Kidney epithelial cell (primary cell): Measurements from ENCODE around the gene CD1C. TPM values are rescaled to one million over a fixed set of nuclear protein-coding genes. Genes with fewer than 3 reads are reported as not detected.

ENCODE experiments used
- DNase-seq: peaks from one replicate; pipeline ENCODE4 v3.0.0-alpha.2; 2010; ENCODE audit warnings: low read depth
- H3K27me3 ChIP-seq: 2 replicates; pipeline ENCODE4 v1.6.0; 2011; ENCODE audit warnings: low read length; ENCODE audit not compliant: control insufficient read depth, insufficient read depth
- H3K36me3 ChIP-seq: 2 replicates; pipeline ENCODE4 v1.5.1; 2011; ENCODE audit warnings: low read length; ENCODE audit not compliant: control insufficient read depth, insufficient read depth
- H3K4me3 ChIP-seq: 2 replicates; pipeline ENCODE4 v1.5.1; 2011; ENCODE audit warnings: low read depth, mild to moderate bottlenecking, control low read depth, low read length
- total RNA-seq: library from RNA; depleted of rRNA; stranded (reverse); fragments of >200 nt; gene quantifications from 2 replicates; pipeline ENCODE4 v1.2.3, GENCODE V29; 2015
- TF ChIP-seq, protein P1 (sequence below): IDR thresholded peaks from 2 replicates; pipeline ENCODE4 v1.5.1; 2011; ENCODE audit warnings: mild to moderate bottlenecking, moderate library complexity, low read length, control low read depth, inconsistent platforms; ENCODE audit not compliant: insufficient read depth, poor library complexity, severe bottlenecking

CD1C gene
- not detected in 2 replicates for total RNA-seq

DNA sequence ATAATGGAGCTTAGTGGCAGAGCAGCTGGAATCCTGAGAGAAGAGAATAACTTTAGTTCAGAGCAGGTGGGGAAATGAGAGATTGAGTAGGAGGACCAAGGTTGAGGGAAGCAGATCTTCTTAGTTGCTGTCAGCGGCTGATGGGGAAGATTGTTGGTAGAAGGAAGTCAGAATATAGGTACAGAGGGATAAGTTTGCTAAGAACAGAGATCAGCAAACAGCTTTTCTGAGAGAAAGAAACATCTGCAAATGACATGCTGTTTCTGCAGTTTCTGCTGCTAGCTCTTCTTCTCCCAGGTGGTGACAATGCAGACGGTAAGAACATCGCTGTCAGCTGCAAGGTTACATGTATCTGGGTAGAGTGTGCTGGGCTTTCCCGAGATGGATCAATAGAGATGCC, at the start of gene CD1C:
CD1C (plus strand) TSS at position 113 of the 400 bp plus-strand sequence; CDS start at position 255, 142 bp downstream.
- no peak for DNase-seq
- Histone ChIP-seq H3K27me3 (no peaks in the 10 kb centered on the region), H3K36me3 (no peaks in the 10 kb centered on the region), H3K4me3 (no peak within 1 kb of the TSS)
- TF ChIP-seq, protein P1, sequence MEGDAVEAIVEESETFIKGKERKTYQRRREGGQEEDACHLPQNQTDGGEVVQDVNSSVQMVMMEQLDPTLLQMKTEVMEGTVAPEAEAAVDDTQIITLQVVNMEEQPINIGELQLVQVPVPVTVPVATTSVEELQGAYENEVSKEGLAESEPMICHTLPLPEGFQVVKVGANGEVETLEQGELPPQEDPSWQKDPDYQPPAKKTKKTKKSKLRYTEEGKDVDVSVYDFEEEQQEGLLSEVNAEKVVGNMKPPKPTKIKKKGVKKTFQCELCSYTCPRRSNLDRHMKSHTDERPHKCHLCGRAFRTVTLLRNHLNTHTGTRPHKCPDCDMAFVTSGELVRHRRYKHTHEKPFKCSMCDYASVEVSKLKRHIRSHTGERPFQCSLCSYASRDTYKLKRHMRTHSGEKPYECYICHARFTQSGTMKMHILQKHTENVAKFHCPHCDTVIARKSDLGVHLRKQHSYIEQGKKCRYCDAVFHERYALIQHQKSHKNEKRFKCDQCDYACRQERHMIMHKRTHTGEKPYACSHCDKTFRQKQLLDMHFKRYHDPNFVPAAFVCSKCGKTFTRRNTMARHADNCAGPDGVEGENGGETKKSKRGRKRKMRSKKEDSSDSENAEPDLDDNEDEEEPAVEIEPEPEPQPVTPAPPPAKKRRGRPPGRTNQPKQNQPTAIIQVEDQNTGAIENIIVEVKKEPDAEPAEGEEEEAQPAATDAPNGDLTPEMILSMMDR, result no peak

DNA sequence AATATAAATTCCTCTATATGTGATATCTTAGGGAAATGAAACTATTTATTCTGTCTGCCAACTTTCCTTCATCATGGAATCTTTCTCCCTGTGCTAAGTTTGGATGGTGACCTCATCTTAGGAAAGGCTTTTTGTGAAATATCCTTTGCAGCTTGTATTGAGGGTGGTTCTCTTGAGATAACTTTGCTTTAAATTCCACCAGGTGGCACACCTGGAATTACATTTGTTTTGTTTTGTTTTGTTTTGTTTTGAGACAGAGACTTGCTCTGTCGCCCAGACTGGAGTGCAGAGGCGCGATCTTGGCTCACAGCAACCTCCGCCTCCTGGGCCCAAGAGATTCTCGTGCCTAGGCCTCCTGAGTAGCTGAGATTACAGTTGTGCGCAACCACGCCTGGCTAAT, 43.1 kb upstream of the CD1C start:
- TF ChIP-seq, protein P1, result peak; percentile 4
- Histone ChIP-seq H3K27me3 (no peaks in the 10 kb centered on the region), H3K4me3 (no peak overlapping the region), H3K36me3 (no peaks in the 10 kb centered on the region)
- DNase-seq, result no peak

DNA sequence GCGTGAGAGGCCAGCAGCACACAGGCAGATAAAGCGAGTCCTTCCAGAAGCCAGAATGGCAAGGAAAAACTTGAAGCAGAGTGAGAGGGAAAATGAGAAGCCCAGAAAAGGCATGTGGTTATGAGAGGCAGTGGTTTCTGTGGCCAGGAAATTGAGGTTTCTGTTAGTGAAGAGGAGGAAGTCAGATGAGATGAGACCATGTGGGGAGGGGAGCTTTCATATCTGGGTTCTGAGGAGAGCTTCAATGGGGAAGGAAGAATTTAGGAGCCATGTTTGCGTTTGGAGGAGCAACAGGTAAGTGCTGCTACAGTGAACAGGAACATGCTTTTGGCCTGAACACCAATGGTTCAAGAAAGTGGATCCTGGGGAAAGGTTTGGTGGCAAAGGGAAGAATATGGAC, 41.6 kb upstream of the CD1C start:
- Histone ChIP-seq H3K4me3 (no peak overlapping the region), H3K27me3 (no peaks in the 10 kb centered on the region), H3K36me3 (no peaks in the 10 kb centered on the region)
- TF ChIP-seq, protein P1, result no peak
- no peak for DNase-seq

DNA sequence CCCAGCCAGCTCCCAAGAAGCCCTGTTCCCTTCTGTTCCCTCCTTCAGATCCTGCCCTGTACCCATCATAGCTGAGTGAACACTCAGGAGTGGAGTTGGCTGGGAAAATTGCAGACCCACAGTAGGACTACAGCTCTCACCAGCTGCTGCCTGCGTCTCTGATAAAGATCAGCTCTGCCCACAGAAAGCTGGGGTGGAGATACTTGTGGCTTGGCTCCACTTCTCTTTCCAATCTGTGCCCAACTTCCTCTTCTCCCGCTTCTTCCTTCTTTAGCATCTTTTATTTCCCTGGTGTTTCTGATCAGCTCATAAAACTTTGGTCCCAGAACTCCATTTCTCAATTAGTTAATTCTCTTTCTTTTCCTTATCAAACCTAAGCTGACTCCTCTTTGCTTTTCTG, 41.0 kb upstream of the CD1C start:
- TF ChIP-seq, protein P1, result no peak
- Histone ChIP-seq H3K36me3 (no peaks in the 10 kb centered on the region), H3K27me3 (no peaks in the 10 kb centered on the region), H3K4me3 (no peak overlapping the region)
- no peak for DNase-seq

DNA sequence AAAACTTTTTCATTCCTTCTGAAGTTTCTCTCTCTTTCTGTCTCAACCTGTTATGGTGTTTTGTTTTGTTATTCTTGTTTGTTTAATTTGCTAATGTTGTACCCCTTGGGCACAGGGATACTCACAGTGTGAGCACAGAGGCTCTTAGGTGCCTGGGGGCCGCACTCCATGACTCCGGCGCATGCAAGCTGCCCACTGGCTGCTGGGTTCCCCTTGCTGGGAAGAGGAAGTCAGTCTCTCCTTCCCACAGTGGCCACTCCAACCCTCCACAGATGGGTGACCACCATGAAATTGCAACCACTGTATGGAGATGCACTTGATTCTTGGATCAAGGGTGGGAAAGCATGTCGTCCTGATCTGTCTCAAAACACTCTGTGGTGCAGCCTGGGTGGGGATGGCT, 40.1 kb upstream of the CD1C start:
- DNase-seq, result no peak
- Histone ChIP-seq H3K36me3 (no peaks in the 10 kb centered on the region), H3K4me3 (no peak overlapping the region), H3K27me3 (no peaks in the 10 kb centered on the region)
- TF ChIP-seq, protein P1, result no peak

DNA sequence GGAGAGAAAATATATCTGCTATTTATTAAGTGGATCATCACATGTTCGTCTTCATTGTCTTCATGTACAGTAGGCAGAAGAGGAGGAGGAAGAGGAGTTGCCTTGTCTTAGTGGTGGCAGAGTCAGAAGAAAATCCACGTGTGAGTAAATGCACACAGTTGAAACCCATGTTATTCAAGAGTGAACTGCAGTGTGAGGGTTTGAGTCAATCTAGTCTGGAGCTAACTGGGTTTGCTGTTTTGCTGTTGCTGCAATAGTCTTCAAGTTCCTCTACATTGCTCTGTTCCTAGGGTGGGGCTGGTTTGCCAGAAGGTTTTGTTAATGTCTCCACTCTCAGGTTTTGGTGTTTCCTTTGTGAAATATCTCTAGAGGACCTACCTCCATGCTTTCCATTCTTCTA, 38.6 kb upstream of the CD1C start:
- TF ChIP-seq, protein P1, result no peak
- H3K4me3 ChIP-seq, result no peak overlapping the region
- no peak for DNase-seq
- H3K36me3 ChIP-seq, result no peaks in the 10 kb centered on the region
- no peaks in the 10 kb centered on the region for H3K27me3 ChIP-seq
